ENCODE data around the gene EIF4E.
"Not testable (repeated sequence)": the region's sequence is repeated elsewhere in the genome, so short reads cannot be mapped to it uniquely, and the experiment has no call there.

The EIF4E gene

DNA sequence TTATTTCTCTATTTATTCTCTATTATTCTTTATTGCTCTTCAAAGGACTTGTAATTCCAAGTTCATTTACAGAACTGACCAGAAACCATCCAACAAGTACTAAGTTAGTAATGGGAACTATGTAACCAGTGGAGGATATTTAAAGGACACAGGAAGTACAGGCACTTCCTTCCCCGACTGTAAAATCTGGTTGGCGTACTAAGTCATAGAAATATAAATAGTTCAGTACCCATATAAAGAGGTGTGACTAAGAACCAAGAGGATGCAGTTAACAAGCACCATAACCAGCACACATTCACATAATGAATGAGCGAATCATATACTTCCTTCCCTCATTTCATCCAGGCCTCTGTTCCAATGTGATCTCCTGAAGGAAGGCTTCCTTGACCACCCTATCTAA, 3.6 kb upstream of the EIF4E start:
- DNase-seq = no peak

- no peak for DNase-seq
Measured at GRCh38 chr4:98930311-98930865, 1.5 kb upstream of the EIF4E start.

GRCh38 chr4:98929341-98930267, 671 bp upstream of the EIF4E start:
- peak in 37 of 51 donors; percentile 23 to 94 (median 57) for DNase-seq

- DNase-seq = peak in 45 of 51 donors; percentile 23 to 89 (median 55)
Measured at GRCh38 chr4:98928131-98928504, 815 bp downstream of the EIF4E start.

DNA sequence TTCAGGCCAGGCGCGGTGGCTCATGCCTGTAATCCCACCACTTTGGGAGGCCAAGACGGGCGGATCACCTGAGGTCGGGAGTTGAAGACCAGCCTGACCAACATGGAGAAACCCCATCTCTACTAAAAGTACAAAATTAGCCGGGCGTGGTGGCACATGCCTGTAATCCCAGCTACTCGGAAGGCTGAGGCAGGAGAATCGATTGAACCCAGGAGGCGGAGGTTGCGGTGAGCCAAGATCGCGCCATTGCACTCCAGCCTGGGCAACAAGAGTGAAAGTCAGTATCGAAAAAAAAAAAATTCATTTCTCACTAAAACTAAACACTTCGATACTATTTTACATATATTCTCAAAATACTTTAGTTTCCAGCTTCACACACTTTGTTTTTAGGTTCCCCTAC, 2.7 kb downstream of the EIF4E start:
- not testable (repeated sequence) for DNase-seq

DNA sequence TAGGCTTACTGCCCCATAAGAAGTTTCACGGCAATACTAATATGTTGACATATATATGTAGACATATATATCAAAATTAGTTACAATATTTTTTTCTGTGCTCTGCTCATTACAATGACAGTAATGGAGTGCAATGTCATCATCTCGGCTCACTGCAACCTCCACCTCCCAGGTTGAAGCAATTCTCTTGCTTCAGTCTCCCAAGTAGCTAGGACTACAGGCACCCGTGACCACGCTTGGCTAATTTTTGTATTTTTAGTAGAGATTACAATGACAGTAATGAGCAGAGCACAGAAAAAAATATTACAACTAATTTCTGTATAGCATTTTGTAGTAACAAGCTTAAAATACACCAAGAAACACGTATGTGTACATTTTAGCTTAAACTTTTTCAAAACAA, 7.6 kb downstream of the EIF4E start:
- DNase-seq = no peak

- DNase-seq = no peak
Measured at GRCh38 chr4:98919996-98920395, 8.9 kb downstream of the EIF4E start.

GRCh38 chr4:98910728-98911127, 18.2 kb downstream of the EIF4E start:
- not testable (repeated sequence) for DNase-seq

DNA sequence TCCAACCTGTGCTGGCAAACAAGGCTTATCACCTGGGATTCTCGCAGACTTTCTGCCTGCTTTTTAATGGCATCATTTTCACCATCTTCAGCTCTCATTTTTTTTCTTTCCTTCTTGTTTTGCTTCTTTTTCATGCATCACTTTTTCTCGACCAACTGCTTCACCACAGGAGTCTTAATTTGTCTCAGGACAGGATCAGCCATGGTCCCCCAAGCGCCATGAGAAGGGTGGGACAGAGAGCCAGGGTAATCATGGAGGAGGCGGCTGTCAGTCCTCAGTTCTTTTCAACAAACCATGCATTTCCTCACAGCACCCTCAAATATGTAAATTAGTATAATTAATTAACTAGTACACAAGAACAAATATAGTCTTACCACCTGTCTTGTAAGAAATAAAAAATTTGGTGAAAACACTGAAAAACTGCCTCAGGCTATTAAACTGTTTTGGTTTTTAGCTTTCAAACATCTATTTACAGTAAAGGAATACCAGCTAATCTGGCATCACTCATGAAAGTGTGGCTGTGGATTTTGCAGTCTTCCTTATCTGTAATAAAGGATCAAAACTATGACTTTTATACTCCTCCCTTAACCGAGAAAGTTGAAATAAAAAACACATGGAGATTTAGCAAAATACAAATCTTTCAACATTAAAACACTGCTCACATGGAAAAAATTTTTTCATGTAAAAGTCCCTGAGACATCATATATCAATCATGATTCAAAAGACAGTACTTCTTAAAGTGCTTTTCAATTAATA, 19.1 kb downstream of the EIF4E start:
- no peak for DNase-seq

GRCh38 chr4:98908703-98909262, 20.1 kb downstream of the EIF4E start:
- DNase-seq = no peak

DNA sequence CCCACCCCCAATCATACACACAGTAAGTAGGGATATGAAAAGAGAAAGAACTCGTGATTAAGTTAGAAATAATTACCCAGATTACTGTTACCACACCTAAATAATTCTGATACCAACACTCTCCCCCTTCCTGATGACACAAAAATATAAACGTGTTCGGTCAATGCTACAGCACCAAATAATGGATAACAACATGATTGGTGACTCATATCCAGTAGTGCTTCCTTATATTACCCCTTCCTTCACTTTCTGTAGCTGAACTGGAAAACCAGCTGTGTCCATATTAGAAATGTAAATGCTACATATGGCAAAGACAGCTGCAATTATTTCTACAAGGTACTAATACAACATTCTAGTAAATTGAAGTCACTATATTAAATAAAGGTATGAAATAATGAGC, 20.8 kb downstream of the EIF4E start:
- DNase-seq = no peak

GRCh38 chr4:98905839-98906238, 23.1 kb downstream of the EIF4E start:
- DNase-seq = no peak

GRCh38 chr4:98905297-98905696, 23.6 kb downstream of the EIF4E start:
- DNase-seq = no peak

- DNase-seq = no peak
Measured at GRCh38 chr4:98903963-98904362, 25.0 kb downstream of the EIF4E start.

DNA sequence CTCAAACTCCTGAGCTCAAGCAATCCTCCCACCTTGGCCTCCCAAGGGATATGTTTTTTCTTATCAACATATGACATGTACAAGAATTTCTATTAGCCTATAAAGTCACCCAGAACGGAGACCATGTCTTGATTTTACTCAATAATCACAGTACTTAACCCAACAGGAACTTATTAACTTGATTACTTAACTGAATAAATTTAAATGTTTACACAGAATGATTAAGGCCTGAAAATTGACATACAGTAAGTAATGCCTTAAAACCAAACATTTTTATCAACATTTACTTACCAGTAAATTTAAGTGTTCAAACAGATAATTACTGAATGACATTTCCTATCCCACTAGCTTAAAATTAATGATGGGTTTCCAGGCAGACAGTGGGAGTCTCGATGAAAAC, 25.4 kb downstream of the EIF4E start:
- no peak for DNase-seq

GRCh38 chr4:98899277-98899676, 29.7 kb downstream of the EIF4E start:
- no peak for DNase-seq

DNA sequence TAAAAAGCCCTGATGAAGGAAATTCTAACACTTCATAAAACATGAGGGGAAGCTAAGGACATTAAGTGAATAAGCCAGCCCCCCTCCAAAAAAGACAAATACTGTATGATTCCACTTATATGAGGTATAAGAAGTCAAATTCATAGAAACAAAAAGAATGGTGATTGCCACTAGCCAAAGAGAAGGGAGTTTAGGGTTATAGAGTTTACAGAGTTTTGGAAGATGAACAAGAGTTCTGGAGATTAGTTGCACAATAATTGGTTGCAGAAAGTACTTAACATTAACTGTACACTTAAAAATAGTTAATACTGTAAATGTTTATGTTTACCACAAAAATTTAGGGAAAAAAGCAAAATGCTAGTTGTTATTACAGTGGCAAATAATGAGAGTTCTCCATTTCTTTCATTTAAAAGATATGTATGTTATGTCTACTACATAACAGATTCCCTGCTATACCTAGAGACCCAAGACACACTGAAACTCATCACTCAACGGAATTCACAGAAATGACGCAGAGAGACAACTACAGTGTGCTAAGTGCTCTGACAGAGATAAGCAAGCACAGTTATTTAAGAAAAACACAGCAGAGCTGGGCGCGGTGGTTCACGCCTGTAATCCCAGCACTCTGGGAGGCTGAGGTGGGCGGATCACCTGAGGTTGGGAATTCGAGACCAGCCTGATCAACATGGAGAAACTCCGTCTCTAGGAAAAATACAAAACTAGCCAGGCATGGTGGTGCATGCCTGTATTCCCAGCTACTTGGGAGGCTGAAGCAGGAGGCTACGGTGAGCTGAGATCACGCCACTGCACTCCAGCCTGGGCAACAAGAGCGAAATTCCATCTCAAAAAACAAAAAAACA, 37.2 kb downstream of the EIF4E start:
- no peak for DNase-seq

DNA sequence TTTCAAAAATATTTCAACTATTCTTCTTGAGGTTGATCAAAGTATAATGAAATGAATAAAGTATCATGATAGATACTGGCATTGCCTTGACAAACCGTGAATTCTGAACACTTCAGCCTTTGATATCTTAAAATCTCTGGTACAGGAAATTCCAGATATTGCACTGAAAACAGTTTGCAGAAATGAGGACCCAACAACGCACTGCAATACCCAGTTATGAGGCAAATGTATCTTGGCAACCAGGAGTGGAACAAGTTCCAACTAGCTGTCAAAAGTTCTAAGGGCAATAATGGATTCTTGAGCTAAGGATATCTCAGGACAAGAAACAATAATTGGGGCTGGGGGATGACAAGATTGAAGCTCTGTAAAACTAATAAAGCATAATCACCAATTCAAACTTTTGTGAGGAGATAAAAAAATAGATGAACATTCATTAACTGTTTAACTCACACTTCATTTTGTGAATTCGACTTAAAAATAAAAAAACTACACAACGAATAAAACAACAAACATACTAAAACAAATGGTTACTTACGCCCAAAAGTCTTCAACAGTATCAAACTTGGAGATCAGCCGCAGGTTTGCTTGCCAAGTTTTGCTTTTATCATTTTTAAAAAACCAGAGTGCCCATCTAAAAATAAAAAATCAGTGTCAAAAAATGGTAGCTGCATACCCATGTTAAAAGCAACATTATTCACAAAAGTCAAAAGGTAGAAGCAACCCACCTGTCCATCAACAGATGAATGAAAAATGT, 38.1 kb downstream of the EIF4E start:
- no peak for DNase-seq

DNA sequence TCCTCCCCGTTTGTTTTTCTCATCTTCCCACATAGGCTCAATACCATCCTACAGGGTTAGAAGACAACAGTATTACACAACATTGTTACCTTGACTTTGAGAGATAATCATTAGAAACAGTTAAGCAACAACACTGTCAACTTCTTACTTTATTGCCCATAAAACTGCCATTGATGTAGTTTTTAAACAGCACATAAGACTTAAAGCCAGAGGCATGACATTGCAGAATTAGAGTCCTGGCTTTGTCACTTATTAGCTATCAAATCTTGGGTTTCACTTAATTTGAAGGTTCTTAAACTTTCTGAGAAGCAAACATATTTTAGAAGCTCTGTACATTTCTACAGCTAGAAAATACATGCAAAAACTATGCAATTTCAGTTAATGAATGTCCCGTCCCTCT, 41.8 kb downstream of the EIF4E start:
- DNase-seq = no peak

- DNase-seq = not testable (repeated sequence)
Measured at GRCh38 chr4:98886382-98886781, 42.6 kb downstream of the EIF4E start.

Measured in hypothalamus (tissue), 51 donors.